ENCODE data around the gene POLR3E. TPM values are rescaled to one million over a fixed set of nuclear protein-coding genes. Genes with fewer than 3 reads are reported as not detected.

The POLR3E gene
- total and polyA plus RNA-seq, 2 donors (not counting 3 experiments of a cell fraction or from before 2014, with no cell fraction given), result 48.3 to 62.2 TPM

DNA sequence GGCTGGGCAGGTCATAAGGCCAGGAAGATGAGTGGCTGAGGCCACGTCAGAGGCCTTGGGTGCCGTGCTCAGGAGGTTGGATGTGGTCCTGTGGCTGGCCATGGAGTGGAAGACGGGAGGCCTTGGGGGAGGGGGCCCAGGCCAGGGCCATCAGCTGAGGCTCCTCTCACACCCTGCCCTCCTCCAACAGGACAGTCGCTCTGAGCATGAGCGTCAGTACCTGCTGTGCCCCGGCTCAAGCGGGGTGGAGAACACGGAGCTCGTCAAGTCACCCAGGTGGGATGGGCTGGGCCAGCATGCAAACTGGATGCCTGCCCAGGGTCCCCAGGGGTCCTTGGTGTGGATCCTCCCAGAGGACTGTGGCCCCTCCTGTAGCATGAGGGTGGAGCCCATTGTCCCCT is 19.2 kb downstream of the POLR3E start:
- no peaks in the 10 kb centered on the region for H3K9me1 ChIP-seq (replicated peaks; ENCODE audit: control insufficient read depth, extremely low read depth, insufficient read depth, low read length)
- no peak overlapping the region for H3K27ac ChIP-seq (ENCODE audit: insufficient read depth, low read depth, low read length)
- DNase-seq (ENCODE audit: low read depth, low spot score) (no peak), FAIRE-seq (no peak)
- ChIA-PET CTCF (no interaction called here), POLR2A (no interaction called here)
- no peak overlapping the region for H3K4me3 ChIP-seq (replicated peaks in 1 of 3; ENCODE audit: insufficient read depth in 1 of 3, low read depth in 1 of 3, low read length in 3 of 3)
- TF ChIP-seq, protein P1, sequence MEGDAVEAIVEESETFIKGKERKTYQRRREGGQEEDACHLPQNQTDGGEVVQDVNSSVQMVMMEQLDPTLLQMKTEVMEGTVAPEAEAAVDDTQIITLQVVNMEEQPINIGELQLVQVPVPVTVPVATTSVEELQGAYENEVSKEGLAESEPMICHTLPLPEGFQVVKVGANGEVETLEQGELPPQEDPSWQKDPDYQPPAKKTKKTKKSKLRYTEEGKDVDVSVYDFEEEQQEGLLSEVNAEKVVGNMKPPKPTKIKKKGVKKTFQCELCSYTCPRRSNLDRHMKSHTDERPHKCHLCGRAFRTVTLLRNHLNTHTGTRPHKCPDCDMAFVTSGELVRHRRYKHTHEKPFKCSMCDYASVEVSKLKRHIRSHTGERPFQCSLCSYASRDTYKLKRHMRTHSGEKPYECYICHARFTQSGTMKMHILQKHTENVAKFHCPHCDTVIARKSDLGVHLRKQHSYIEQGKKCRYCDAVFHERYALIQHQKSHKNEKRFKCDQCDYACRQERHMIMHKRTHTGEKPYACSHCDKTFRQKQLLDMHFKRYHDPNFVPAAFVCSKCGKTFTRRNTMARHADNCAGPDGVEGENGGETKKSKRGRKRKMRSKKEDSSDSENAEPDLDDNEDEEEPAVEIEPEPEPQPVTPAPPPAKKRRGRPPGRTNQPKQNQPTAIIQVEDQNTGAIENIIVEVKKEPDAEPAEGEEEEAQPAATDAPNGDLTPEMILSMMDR (IDR thresholded peaks at IDR 0.05; ENCODE audit: extremely low read depth in 1 of 2, insufficient read depth in 1 of 2, low read depth in 1 of 2, low read length in 2 of 2), result no peak
- TF ChIP-seq GATA2 (IDR thresholded peaks at IDR 0.05; ENCODE audit: insufficient read depth, insufficient read length, low read depth, low read length) (no peak), FOS (IDR thresholded peaks at IDR 0.05; ENCODE audit: borderline replicate concordance, insufficient read depth, low read length) (no peak), JUN (IDR thresholded peaks at IDR 0.05; ENCODE audit: borderline replicate concordance, insufficient read depth, insufficient read length, low read depth) (no peak), POLR2AphosphoS5 (IDR thresholded peaks at IDR 0.05; ENCODE audit: insufficient read depth, low read depth, low read length) (no peak), EZH2 (IDR thresholded peaks at IDR 0.05; ENCODE audit: borderline replicate concordance, low read depth, low read length, severe bottlenecking) (no peak), POLR2A (IDR thresholded peaks at IDR 0.05; ENCODE audit: low read depth, low read length) (no peak), MYC (IDR thresholded peaks at IDR 0.05; ENCODE audit: low read depth, low read length) (no peak)
- TF ChIP-seq, protein P2, sequence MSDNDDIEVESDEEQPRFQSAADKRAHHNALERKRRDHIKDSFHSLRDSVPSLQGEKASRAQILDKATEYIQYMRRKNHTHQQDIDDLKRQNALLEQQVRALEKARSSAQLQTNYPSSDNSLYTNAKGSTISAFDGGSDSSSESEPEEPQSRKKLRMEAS (IDR thresholded peaks at IDR 0.05; ENCODE audit: insufficient read depth, insufficient read length), result no peak
- no peak overlapping the region for H3K4me2 ChIP-seq (ENCODE audit: insufficient read depth, low read length)
- BruUV-seq (replicated peaks), result no TSS peak
- H3K36me3 ChIP-seq (ENCODE audit: control insufficient read depth in 2 of 2, extremely low read depth in 1 of 2, insufficient read depth in 2 of 2, low read length in 2 of 2), result peaks cover 6 to 28% of the 10 kb centered on the region in 2 experiments
- H3K4me1 ChIP-seq (ENCODE audit: control insufficient read depth, extremely low read depth, insufficient read depth, low read length), result peaks cover 14% of the 10 kb centered on the region
- no peaks in the 10 kb centered on the region for H3K27me3 ChIP-seq (ENCODE audit: control insufficient read depth in 2 of 2, insufficient read depth in 2 of 2, low read length in 2 of 2)
- no peak overlapping the region for H3K9ac ChIP-seq (replicated peaks; ENCODE audit: extremely low read depth, insufficient read depth, low read length)
- H3K79me2 ChIP-seq (ENCODE audit: control insufficient read depth, insufficient read depth, low read length), result peaks cover under 1% of the 10 kb centered on the region
- H2AFZ ChIP-seq (ENCODE audit: low read depth, low read length), result no peak overlapping the region
- dilution Hi-C loops (cut with MboI; ENCODE audit: extremely low pct_ligation_motif_present, low sequenced_read_pairs) (no loop called here), intact Hi-C loops (cut with micrococcal nuclease) (no loop called here)
- no peaks in the 10 kb centered on the region for H3K9me3 ChIP-seq (replicated peaks; ENCODE audit: control insufficient read depth, insufficient read depth, low read length)
- H4K20me1 ChIP-seq (replicated peaks; ENCODE audit: control insufficient read depth, extremely low read depth, insufficient read depth, low read length), result no peaks in the 10 kb centered on the region
